GM03348 (cell line): ENCODE measurements around the gene RAB34.
A peak's percentile ranks its signal among the peaks of the same experiment; 100 is the strongest.
"Not testable (repeated sequence)": the region's sequence is repeated elsewhere in the genome, so short reads cannot be mapped to it uniquely, and the experiment has no call there.

ENCODE experiments used
- DNase-seq: peaks from one replicate; pipeline ENCODE4 v3.0.0; 2012; ENCODE audit warnings: low spot score

Gene RAB34

GRCh38 chr17:28728364-28729200 lies 10.9 kb upstream of the RAB34 start, which contains the start of gene NEK8:
Gene NEK8, plus strand, starts transcription at chr17:28728788. Its CDS starts 26 bp downstream, at chr17:28728814.
- peak; percentile 96 for DNase-seq

GRCh38 chr17:28726627-28727491 lies 9.2 kb upstream of the RAB34 start:
- peak; percentile 90 for DNase-seq

- DNase-seq = peak; percentile 93
Measured at GRCh38 chr17:28726226-28726626, 8.6 kb upstream of the RAB34 start, which contains the start of gene TLCD1. Gene TLCD1, minus strand, starts transcription at chr17:28726233. Its CDS starts 136 bp downstream, at chr17:28726097.

DNA sequence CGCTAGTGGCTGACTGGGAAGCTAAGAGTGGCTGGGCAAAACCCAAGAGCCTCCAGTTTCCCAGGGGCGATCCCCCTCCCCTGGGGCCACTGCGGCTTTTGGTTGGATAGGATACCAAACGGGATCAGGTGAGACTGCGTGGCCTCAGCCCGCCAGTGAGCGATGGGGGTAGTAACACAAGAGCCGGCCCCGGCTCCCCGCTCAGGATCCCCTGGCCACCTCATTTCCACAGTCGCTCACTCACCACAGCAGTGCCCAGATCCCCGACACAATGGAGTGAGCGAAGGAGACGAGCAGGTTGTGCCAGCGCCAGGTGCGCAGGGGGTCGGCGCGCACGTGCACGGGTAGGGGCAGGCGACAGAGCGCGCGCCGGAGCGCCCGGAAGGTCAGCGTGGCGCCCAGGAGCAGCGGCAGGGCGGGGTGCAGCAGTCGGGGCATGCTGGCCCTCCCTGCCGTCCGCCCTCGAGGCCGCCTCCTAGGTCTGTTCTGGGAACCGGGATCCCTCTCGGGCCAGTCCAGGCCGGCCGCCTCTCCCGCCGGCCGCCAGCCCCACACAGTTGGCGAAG lies 8.1 kb upstream of the RAB34 start:
- no peak for DNase-seq

- no peak for DNase-seq
Measured at GRCh38 chr17:28725166-28725659, 7.5 kb upstream of the RAB34 start.

GRCh38 chr17:28724500-28725165 lies 7.0 kb upstream of the RAB34 start:
- no peak for DNase-seq

- DNase-seq = not testable (repeated sequence)
Measured at GRCh38 chr17:28723836-28724499, 6.3 kb upstream of the RAB34 start.

GRCh38 chr17:28723159-28723835 lies 5.6 kb upstream of the RAB34 start:
- DNase-seq = no peak

DNA sequence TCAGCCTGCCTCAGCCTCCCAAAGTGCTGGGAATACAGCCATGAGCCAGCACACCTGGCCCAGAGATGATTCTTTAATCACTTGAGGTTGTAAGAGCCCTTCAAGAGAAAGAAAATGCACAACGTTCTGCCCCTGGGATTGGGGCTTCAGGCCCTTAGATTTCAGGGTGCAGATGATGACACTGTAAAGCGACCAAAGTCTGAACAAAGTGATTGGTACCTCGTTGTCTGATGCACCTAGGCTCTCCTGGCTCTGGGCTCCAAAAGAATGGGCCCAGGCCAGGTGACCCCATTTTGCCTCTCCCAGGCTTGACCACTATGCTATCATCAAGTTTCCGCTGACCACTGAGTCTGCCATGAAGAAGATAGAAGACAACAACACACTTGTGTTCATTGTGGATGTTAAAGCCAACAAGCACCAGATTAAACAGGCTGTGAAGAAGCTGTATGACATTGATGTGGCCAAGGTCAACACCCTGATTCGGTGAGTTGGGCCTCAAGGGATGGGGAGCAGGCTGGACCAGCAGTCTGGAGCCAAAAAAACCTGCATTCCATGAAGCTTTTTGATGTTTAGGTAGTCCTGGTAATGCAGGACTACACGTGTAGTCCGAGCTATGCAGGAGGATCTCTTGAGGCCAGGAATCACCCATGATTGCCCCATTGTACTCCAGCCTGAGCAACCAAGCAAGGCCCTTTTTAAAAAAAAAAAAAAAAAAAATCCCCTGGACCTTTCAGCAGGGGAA lies 4.9 kb upstream of the RAB34 start:
- DNase-seq = no peak

GRCh38 chr17:28720997-28721329 lies 3.3 kb upstream of the RAB34 start:
- not testable (repeated sequence) for DNase-seq

- DNase-seq = no peak
Measured at GRCh38 chr17:28720247-28720996, 2.8 kb upstream of the RAB34 start.

GRCh38 chr17:28719021-28719433 lies 1.4 kb upstream of the RAB34 start:
- DNase-seq = no peak

GRCh38 chr17:28718333-28719020 lies 809 bp upstream of the RAB34 start:
- DNase-seq = no peak

DNA sequence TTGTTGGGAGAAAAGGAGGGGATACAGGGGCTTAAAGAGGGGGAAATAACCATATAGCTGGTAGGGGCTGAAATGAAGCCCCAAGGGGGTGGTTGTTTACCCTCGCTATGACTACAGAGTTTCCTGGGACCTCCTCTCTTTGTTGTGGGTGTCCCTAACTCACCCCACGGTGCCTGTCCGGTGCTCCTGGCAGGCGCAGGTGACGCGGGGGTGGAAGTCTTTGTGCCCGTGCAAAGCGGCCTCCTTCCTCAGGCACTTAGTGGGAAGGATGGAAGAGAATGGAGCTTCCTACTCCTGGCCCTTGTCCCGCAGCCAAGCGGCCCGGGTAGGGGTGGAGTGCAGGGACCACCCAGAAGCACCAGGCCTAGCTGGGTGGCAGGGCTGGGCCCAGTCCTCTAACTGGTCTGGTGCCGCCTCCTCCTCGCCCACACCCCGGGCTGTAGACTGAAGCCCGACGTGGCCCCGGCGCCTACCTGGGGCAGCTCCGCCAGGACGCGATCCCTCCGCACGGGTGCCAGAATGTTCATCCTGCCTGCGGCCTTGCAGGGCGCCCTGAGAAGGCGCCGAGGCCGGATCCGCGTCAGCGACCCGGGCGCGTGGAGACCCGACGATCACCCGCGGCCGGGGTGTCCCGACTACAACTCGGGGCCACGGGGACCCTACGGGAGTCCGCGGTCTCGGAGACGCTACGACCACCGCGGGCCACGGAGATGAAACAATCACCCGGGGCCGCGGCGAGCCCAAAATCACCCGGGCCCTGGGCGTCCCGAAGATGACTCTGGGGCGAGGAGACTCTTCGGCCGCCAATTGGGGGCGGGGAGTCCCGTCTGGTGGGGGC lies 709 bp downstream of the RAB34 start:
- peak; percentile 58 for DNase-seq

DNA sequence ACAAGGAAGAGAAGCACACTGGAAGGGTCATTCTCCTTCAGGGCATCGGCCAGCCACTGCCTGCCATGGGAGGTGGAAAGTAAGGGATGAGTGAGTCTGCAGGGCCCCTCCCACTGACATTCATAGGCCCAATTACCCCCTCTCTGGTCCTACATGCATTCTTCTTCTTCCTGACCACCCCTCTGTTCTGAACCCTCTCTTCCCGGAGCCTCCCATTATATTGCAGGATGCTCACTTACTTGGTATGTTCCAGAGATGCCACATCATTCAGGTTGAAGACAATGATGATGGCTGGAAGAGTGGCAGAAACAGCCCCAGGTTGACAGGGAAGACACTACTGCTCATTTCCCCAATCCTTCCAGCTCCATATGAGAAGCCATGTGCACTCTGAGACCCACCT lies 2.5 kb downstream of the RAB34 start:
- no peak for DNase-seq

- no peak for DNase-seq
Measured at GRCh38 chr17:28714281-28714680, 3.4 kb downstream of the RAB34 start.

GRCh38 chr17:28712705-28713415 lies 4.8 kb downstream of the RAB34 start:
- DNase-seq = no peak
